Measurements from ENCODE around the gene SCIMP. TPM values are rescaled to one million over a fixed set of nuclear protein-coding genes. Genes with fewer than 3 reads are reported as not detected.
"Not testable (repeated sequence)": the region's sequence is repeated elsewhere in the genome, so short reads cannot be mapped to it uniquely, and the experiment has no call there.

The SCIMP gene
- total RNA-seq, 1 experiment from 2014 or later = not detected

DNA sequence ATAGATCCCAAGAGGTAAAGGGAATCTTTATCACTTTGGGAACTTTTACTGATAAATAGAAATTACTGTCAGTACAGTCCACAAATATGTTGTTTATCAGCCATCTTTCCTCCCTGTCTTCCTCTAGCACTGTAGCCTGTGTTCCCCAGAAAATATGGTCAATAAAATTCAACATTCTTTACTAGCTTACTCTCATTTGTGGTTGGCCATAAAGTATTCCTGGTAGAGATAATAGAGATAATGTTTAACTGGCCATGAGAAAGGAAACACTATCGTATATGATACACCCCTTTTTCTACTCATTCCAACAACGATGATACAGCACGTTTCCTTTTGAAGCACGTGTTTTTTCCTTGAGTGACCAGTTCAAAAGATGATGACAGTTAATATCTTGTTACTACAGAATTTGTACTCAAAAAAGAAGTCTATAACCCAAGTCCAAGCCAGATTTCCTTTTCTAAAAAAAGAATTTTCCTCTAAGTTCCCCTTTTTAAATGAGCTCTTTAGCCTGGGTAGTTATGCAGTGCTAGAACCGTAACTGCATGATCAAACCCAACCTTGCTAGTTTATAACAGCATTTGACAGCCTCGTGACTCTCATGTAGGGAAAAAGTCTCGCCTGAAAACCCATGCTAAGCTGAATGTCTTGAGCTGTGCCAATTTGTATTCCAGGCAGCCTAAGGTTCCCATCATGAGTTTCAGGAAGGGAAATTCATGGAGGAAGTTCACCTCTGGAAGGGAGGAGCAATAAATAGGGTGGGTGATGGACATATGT lies 68.7 kb downstream of the SCIMP start:
- POLR2A ChIA-PET = interaction anchor here (0.7 kb wide), 1 partner anchor 53 kb away, joined by 3 read pairs; no protein-coding TSS in a partner anchor
- H3K27me3 Mint-ChIP-seq (ENCODE audit: insufficient read depth, unreplicated experiment); H3K4me3 Mint-ChIP-seq (ENCODE audit: unreplicated experiment); H3K9me3 Mint-ChIP-seq (ENCODE audit: unreplicated experiment); DNase-seq (ENCODE audit: unreplicated experiment); H3K36me3 Mint-ChIP-seq (ENCODE audit: insufficient read depth, unreplicated experiment); BruUV-seq (replicated peaks); H3K4me1 Mint-ChIP-seq (ENCODE audit: insufficient read depth, unreplicated experiment); intact Hi-C loops (cut with micrococcal nuclease); CTCF ChIA-PET; H3K27ac Mint-ChIP-seq (ENCODE audit: low read depth, unreplicated experiment): not testable (repeated sequence)

DNA sequence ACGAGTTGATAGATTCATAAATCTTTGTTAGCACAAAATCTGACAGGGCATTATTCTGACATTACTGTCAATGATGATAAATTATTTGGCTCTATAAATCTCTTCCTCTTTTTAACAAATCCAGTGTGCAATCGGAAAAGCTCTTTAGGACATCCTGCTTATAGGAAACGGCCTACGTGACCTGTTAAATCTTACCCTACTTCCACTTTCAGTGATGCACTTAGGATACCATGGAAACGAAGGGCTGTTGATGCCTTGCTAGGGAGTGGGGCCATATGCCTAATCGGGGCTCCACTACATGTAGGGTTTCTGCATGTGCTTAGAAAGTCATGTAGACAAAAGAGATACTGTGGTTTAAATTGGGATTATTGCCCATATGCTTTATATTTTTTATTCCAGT lies 70.2 kb downstream of the SCIMP start:
- TF ChIP-seq, protein P1, sequence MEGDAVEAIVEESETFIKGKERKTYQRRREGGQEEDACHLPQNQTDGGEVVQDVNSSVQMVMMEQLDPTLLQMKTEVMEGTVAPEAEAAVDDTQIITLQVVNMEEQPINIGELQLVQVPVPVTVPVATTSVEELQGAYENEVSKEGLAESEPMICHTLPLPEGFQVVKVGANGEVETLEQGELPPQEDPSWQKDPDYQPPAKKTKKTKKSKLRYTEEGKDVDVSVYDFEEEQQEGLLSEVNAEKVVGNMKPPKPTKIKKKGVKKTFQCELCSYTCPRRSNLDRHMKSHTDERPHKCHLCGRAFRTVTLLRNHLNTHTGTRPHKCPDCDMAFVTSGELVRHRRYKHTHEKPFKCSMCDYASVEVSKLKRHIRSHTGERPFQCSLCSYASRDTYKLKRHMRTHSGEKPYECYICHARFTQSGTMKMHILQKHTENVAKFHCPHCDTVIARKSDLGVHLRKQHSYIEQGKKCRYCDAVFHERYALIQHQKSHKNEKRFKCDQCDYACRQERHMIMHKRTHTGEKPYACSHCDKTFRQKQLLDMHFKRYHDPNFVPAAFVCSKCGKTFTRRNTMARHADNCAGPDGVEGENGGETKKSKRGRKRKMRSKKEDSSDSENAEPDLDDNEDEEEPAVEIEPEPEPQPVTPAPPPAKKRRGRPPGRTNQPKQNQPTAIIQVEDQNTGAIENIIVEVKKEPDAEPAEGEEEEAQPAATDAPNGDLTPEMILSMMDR (IDR thresholded peaks at IDR 0.05; ENCODE audit: unreplicated experiment) = no peak
- Mint-ChIP-seq H3K9me3 (ENCODE audit: unreplicated experiment) (no peaks in the 10 kb centered on the region), H3K27ac (ENCODE audit: low read depth, unreplicated experiment) (no peak overlapping the region), H3K4me1 (ENCODE audit: insufficient read depth, unreplicated experiment) (no peaks in the 10 kb centered on the region), H3K36me3 (ENCODE audit: insufficient read depth, unreplicated experiment) (no peaks in the 10 kb centered on the region), H3K4me3 (ENCODE audit: unreplicated experiment) (no peak overlapping the region), H3K27me3 (ENCODE audit: insufficient read depth, unreplicated experiment) (peaks cover 5% of the 10 kb centered on the region)
- DNase-seq (ENCODE audit: unreplicated experiment) = no peak
- CTCF ChIA-PET = no interaction called here
- intact Hi-C loops (cut with micrococcal nuclease) = no loop called here
- no TSS peak for BruUV-seq (replicated peaks)
- POLR2A ChIA-PET = no interaction called here

DNA sequence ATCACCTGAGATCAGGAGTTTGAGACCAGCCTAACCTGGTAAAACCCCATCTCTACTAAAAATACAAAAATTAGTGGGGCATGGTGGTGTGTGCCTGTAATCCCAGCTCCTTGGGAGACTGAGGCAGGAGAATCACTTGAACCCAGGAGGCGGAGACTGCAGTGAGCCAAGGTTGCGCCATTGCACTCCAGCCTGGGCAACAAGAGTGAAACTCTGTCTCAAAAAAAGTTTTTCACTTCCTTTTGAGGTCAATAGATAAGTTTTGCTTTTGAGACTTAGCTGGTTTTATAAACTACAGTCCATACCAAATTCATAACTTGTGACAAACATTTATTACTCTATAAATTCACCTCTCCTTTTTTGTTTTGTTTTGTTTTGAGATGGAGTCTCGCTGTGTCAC lies 72.9 kb downstream of the SCIMP start:
- H3K27ac Mint-ChIP-seq (ENCODE audit: low read depth, unreplicated experiment); H3K36me3 Mint-ChIP-seq (ENCODE audit: insufficient read depth, unreplicated experiment); DNase-seq (ENCODE audit: unreplicated experiment); intact Hi-C loops (cut with micrococcal nuclease); H3K4me1 Mint-ChIP-seq (ENCODE audit: insufficient read depth, unreplicated experiment); H3K4me3 Mint-ChIP-seq (ENCODE audit: unreplicated experiment); H3K9me3 Mint-ChIP-seq (ENCODE audit: unreplicated experiment); CTCF ChIA-PET; BruUV-seq (replicated peaks): not testable (repeated sequence)
- H3K27me3 Mint-ChIP-seq (ENCODE audit: insufficient read depth, unreplicated experiment) = peaks cover 26% of the 10 kb centered on the region
- POLR2A ChIA-PET = interaction anchor here (0.7 kb wide), 1 partner anchor 708 kb away, joined by 3 read pairs; no protein-coding TSS in a partner anchor

DNA sequence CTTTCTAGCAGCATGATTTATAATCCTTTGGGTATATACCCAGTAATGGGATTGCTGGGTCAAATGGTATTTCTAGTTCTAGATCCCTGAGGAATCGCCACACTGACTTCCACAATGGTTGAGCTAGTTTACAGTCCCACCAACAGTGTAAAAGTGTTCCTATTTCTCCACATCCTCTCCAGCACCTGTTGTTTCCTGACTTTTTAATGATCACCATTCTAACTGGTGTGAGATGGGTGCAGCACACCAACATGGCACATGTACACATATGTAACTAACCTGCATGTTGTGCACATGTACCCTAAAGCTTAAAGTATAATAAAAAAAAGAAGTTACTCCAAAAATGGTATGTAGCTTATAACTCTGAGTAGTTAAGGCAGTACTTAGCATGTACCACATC lies 74.0 kb downstream of the SCIMP start:
- H3K4me3 Mint-ChIP-seq (ENCODE audit: unreplicated experiment); BruUV-seq (replicated peaks); H3K36me3 Mint-ChIP-seq (ENCODE audit: insufficient read depth, unreplicated experiment); DNase-seq (ENCODE audit: unreplicated experiment); H3K27ac Mint-ChIP-seq (ENCODE audit: low read depth, unreplicated experiment); POLR2A ChIA-PET; CTCF ChIA-PET; intact Hi-C loops (cut with micrococcal nuclease); H3K4me1 Mint-ChIP-seq (ENCODE audit: insufficient read depth, unreplicated experiment); H3K9me3 Mint-ChIP-seq (ENCODE audit: unreplicated experiment): not testable (repeated sequence)
- H3K27me3 Mint-ChIP-seq (ENCODE audit: insufficient read depth, unreplicated experiment) = peaks cover 26% of the 10 kb centered on the region

Other genes starting within 250 kb of the SCIMP start
- 126 and 154 TPM in 2 replicates for gene CAMTA2, start 247.2 kb downstream of the SCIMP start, total RNA-seq (2022)
- gene INCA1, start 237.3 kb downstream of the SCIMP start, total RNA-seq (2022) = 0.44 and 0.49 TPM in 2 replicates
- gene KIF1C, start 236.9 kb downstream of the SCIMP start, total RNA-seq (2022) = 84.8 and 100 TPM in 2 replicates
- not detected in 2 replicates for gene SLC52A1, start 199.4 kb downstream of the SCIMP start, total RNA-seq (2022)
- not detected in 2 replicates for gene ZFP3, start 156.4 kb downstream of the SCIMP start, total RNA-seq (2022)
- 8.8 and 11.6 TPM in 2 replicates for gene ZNF232, start 123.0 kb downstream of the SCIMP start, total RNA-seq (2022)
- gene USP6, start 118.8 kb downstream of the SCIMP start, total RNA-seq (2022) = 0.10 TPM in 1 of 2 replicates, not detected in the other
- gene ZNF594, start 43.0 kb downstream of the SCIMP start, total RNA-seq (2022) = 1.9 TPM in 2 replicates
- gene RABEP1, start 47.4 kb upstream of the SCIMP start, total RNA-seq (2022) = 49.5 and 50.1 TPM in 2 replicates
- gene NUP88, start 184.8 kb upstream of the SCIMP start, total RNA-seq (2022) = 88.2 and 89.2 TPM in 2 replicates
- gene RPAIN, start 185.3 kb upstream of the SCIMP start, total RNA-seq (2022) = 49.0 and 49.3 TPM in 2 replicates
- gene C1QBP, start 204.3 kb upstream of the SCIMP start, total RNA-seq (2022) = 386 and 438 TPM in 2 replicates
- gene DHX33, start 234.1 kb upstream of the SCIMP start, total RNA-seq (2022) = 32.1 and 41.0 TPM in 2 replicates